GM21619 (cell line): ENCODE measurements around the gene TMIGD2.
"Not testable (repeated sequence)": the region's sequence is repeated elsewhere in the genome, so short reads cannot be mapped to it uniquely, and the experiment has no call there.

Source experiments
- ATAC-seq: cut with Tn5 transposase; IDR thresholded peaks from one replicate; pipeline ENCODE4 v1.9.1; 2021; ENCODE audit not compliant: unreplicated experiment

TMIGD2 gene

DNA sequence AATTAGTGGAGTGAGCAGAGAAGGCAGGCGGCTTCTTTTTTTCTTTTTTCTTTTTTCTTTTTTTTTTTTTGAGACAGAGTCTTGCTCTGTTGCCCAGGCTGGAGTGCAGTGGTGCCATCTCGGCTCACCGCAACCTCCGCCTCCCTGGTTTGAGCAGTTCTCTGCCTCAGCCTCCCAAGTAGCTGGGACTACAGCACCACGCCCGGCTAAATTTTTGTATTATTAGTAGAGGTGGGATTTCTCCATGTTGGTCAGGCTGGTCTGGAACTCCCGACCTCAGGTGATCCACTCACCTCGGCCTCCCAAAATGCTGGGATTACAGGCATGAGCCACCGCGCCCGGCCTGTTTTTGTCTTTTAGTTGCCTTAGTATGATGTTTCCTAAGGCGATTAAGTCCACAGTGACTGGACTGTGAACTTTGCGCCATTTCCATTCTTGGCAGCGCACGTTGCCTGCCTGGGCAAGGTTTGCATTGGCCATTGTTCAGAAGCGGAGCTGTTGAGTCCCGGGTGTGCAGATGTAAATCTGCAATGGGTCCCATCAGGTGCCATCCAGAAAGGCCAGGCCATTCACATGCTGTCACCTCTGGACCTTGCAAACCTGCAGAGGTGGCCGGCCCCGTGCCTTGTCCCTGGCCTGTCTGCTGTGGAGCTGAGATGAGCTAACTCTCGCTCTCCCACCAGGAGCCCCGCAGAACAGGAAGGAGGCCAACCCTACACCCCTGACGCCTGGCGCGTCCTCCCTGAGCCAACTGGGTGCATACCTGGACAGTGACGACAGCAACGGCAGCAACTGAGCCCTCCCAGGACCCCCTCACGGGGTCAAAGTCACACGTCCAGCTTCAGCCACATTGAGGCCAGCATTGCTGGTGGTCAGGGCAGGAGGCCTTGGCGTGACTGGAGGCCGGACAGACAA lies 34.0 kb downstream of the TMIGD2 start:
- no peak for ATAC-seq

DNA sequence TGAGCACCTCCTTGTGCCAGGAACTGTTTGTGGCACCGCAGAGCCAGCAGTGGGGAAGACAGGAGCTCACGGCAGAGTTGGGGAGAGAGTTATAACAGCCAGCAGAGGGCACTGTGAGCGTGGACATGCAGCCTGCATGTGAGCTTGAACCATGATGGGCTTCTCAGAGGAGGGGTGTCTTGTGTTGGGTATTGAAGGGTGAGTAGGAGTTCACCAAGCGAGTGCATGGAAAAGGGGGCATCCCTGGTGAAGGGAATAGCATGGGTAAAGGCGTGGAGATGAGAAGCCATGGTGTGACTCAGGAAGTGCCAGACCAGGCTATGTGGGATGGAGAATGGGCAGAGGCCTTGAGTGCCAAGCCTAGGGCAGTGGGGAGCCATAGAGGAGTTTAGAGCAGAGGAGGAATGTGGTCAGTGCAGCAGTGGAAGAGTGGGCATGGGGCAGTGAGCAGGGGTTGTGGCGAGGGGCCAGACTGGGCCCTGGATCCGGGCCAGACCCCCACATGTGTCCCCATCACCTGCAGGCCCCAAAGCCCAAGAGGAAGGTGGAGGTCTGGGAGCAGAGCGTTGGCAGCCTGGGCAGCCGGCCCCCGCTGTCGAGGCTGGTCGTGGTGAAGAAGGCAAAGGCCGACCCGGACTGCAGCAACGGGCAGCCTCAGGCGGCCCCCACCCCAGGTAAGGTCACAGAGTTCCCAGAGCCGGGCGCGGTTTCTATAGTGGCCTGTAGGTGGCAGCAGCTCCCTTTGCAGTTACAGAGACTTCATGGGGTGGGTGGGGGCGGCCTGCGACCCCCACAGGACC lies 34.9 kb downstream of the TMIGD2 start:
- ATAC-seq = no peak

DNA sequence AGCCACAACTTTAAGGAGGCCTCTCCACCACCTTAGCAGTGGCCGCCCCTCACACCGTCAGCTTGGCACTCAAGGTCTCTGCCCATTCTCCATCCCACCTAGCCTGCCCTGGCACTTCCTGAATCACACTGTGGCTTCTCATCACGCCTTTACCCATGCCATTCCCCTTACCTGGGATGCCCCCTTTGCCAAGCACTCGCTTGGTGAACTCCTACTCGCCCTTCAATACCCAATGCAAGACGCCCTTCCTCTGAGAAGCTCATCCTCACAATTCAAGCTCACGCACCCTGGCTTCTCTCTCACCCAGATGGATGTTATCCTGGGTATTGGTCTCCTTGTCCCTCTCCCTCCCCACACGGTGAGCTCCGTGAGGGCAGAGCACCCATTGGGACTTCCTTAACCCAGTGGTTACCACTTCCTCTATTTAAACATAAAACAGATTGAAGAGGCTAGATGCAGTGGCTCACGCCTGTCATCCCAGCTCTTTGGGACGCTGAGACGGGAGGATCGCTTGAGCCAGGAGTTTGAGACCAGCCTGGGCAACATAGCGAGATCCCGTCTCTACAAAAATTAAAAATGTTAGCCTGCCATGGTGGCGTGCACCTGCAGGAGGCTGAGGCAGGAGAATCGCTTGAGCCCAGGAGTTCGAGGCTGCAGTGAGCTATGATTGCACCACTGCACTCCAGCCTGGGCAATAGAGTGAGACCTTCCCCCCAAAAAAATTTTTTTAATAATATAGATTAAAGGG lies 35.8 kb downstream of the TMIGD2 start:
- ATAC-seq = no peak

DNA sequence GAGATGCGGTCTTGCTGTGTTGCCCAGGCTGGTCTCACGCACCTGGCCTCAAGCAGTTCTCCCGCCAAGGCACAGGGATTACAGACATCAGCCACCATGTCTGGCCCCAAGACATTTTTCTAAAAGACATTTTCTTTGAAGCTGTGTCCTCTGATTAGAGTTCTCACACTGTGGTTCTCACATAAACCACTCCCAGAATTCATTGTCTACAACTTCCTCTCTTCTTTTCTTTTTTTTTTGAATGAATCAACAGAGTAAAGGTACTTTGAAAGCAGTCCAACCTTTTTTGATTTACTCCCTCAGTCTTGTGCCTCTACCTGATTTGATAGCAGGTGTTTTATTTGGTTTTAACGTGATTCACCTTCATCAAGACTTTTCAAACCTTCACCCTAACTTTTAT lies 37.4 kb downstream of the TMIGD2 start:
- ATAC-seq = no peak

DNA sequence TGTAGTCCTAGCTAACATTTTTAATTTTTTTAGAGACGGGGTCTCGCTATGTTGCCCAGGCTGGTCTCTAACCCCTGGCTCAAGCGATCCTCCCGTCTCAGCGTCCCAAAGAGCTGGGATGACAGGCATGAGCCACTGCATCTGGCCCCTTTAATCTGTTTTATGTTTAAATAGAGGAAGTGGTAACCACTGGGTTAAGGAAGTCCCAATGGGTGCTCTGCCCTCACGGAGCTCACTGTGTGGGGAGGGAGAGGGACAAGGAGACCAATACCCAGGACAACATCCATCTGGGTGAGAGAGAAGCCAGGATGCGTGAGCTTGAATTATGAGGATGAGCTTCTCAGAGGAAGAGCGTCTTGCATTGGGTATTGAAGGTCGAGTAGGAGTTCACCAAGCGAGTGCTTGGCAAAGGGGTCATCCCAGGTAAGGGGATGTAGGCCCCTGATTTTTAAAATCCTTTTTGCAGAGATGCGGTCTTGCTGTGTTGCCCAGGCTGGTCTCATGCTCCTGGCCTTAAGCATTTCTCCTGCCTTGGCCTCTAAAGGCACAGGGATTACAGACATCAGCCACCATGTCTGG lies 41.5 kb downstream of the TMIGD2 start:
- no peak for ATAC-seq

DNA sequence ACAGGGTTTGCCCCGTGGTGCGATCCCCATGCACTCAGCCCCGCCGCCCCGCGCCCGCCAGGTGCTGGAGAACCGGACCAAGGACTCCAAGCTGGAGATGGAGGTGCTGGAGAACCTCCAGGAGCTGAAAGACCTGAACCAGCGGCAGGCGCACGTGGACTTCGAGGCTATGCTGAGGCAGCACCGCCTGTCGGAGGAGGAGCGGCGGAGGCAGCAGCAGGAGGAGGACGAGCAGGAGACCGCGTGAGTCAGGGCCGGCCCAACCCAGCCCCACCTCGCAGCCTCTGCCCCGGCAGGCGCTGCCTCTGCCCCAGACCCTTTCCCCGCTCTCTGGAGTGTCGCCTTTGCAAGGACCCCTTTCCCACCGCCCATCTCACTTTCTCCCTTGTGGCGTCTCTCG lies 44.0 kb downstream of the TMIGD2 start:
- no peak for ATAC-seq

DNA sequence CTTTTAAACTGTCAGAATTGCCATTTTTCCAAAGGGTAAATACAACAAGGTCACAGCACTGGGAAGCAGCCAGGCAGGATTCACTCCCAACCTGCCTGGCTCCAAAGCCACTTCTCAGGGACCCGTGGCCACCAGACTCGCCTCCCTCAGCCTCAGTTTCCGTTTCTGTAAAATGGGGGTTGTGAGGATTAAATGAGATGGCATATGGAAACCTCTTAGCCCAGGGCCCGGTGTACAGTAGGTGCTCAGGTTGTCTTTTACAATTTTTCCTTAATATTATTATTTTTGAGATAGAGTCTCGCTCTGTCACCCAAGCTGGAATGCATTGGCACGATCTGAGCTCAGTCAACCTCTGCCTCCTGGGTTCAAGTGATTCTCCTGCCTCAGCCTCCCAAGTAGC lies 45.2 kb downstream of the TMIGD2 start:
- ATAC-seq = no peak

DNA sequence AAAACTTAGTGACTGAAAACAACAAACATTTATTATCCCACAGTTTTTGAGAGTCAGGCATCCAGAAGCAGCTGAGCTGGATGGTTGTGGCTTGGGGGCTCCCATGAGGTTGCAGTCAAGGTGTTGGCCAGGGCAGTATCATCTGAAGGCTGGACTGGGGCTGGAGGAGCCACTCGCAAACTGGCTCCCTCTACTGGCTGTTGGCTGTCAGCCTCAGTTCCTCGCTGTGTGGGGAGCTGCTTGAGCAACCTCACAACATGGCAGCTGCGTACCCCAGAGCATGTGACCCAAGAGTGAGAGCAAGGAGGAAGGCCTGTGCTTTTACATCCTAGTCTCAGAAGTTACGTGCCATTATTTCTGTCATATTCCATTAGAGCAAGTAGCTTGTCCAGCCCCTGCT lies 45.6 kb downstream of the TMIGD2 start:
- no peak for ATAC-seq

DNA sequence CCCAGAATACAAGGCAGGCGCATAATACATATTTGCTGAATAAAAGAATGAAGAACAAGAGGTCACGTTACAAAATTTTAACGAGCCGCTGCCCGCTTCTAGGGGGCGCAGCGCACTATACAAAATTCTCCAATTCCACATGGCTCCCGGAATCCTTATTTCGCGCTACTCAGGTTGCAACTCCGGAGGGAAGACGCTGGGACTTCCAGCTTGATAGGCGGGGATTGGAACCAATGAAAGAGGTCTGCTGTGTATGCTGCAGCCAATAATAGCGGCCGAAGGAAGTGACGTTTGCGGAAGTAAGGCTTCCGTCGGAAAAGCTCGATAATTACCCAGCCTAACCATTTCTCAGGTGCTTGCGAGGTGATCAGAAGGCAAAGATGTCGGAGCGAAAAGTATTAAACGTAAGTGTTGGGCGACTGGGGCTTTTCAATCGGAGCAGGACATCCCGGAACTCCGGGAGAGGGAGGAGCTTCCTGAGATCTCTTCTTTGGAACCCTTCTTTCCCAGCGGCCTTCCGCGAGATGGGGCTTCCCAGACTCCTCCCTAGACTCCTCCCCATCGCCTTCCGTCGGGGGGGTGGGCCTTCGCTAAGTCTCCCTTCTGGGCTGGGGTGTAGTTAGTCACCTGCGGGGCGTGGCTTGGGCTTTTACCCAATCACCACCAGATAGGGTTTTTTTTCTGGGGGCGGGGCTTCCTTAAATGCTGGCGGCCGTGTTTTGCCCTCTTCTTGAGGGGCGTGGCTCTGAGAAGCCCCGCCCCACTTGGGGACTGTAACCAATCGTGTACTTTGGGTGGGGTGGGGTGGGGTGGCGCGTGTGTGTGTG lies 55.2 kb downstream of the TMIGD2 start, which contains the start of gene YJU2:
Gene YJU2, plus strand, starts transcription at position 314 of the 827 bp plus-strand sequence. Its CDS starts 67 bp downstream, at position 381.
- ATAC-seq = peak; percentile 78

DNA sequence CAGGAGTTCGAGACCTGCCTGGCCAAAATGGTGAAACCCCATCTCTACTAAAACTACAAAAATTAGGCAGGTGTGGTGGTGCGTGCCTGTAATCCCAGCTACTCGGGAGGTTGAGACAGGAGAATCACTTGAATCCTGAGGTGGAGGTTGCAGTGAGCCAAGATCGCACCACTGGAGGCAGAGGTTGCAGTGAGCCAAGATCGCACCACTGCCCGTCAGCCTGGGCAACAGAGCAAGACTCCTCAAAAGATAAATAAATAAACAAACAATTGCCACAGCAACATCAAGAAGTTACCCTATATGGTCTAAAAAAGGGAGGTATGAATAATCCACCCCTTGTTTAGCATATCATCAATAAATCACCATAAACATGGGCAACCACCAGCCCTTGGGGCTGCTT lies 56.3 kb downstream of the TMIGD2 start:
- ATAC-seq = not testable (repeated sequence)
